Activated CD4-positive, alpha-beta T cell treated with anti-CD3 and anti-CD28 coated beads, Interleukin-2, Interleukin-4, amounts not matched to agents 100 ng/mL and 50 ng/mL, durations not matched to agents 16 hours and 8 hours (primary cell): ENCODE measurements around the gene CCDC80.

Experiments
- DNase-seq: peaks from one replicate; pipeline ENCODE4 v3.0.0-alpha.2; 2020; ENCODE audit warnings: low spot score

CCDC80 gene

GRCh38 chr3:112654979-112655378, 14.0 kb upstream of the CCDC80 start:
- no peak for DNase-seq

GRCh38 chr3:112654492-112654891, 13.5 kb upstream of the CCDC80 start:
- no peak for DNase-seq

GRCh38 chr3:112653881-112654300, 12.9 kb upstream of the CCDC80 start:
- DNase-seq, result no peak

GRCh38 chr3:112653209-112653871, 12.4 kb upstream of the CCDC80 start:
- no peak for DNase-seq

GRCh38 chr3:112651516-112651915, 10.6 kb upstream of the CCDC80 start:
- no peak for DNase-seq

GRCh38 chr3:112651071-112651470, 10.1 kb upstream of the CCDC80 start:
- DNase-seq, result no peak

GRCh38 chr3:112650482-112650881, 9.5 kb upstream of the CCDC80 start:
- no peak for DNase-seq

GRCh38 chr3:112649478-112649735, 8.5 kb upstream of the CCDC80 start:
- DNase-seq, result no peak

- DNase-seq, result no peak
Observed at GRCh38 chr3:112647122-112647521, 6.2 kb upstream of the CCDC80 start.

- DNase-seq, result no peak
Observed at GRCh38 chr3:112646623-112647022, 5.7 kb upstream of the CCDC80 start.

GRCh38 chr3:112644453-112644852, 3.5 kb upstream of the CCDC80 start:
- DNase-seq, result no peak

GRCh38 chr3:112643621-112644240, 2.8 kb upstream of the CCDC80 start:
- DNase-seq, result no peak

- peak; percentile 88 for DNase-seq
Observed at GRCh38 chr3:112642912-112643506, 2.1 kb upstream of the CCDC80 start.

- DNase-seq, result no peak
Observed at GRCh38 chr3:112640276-112640929, 540 bp downstream of the CCDC80 start.

GRCh38 chr3:112639455-112640225, 1.3 kb downstream of the CCDC80 start:
- DNase-seq, result no peak

- DNase-seq, result no peak
Observed at GRCh38 chr3:112638327-112639020, 2.5 kb downstream of the CCDC80 start.

GRCh38 chr3:112637700-112638099, 3.2 kb downstream of the CCDC80 start:
- DNase-seq, result no peak

- no peak for DNase-seq
Observed at GRCh38 chr3:112635674-112636073, 5.3 kb downstream of the CCDC80 start.

- DNase-seq, result peak; percentile 29
Observed at GRCh38 chr3:112634786-112635541, 6.0 kb downstream of the CCDC80 start.

GRCh38 chr3:112633757-112634156, 7.2 kb downstream of the CCDC80 start:
- no peak for DNase-seq

GRCh38 chr3:112633191-112633590, 7.8 kb downstream of the CCDC80 start:
- DNase-seq, result no peak
